Activated naive CD4-positive, alpha-beta T cell treated with anti-CD3 and anti-CD28 coated beads, Interleukin-2, amount 50 U/mL, for 16 hours (primary cell): Measurements from ENCODE around the gene SLC25A21.
"Not testable (repeated sequence)": the region's sequence is repeated elsewhere in the genome, so short reads cannot be mapped to it uniquely, and the experiment has no call there.

Source experiments
- DNase-seq: peaks from one replicate; pipeline ENCODE4 v3.0.0-alpha.2; 2020

The SLC25A21 gene

DNA sequence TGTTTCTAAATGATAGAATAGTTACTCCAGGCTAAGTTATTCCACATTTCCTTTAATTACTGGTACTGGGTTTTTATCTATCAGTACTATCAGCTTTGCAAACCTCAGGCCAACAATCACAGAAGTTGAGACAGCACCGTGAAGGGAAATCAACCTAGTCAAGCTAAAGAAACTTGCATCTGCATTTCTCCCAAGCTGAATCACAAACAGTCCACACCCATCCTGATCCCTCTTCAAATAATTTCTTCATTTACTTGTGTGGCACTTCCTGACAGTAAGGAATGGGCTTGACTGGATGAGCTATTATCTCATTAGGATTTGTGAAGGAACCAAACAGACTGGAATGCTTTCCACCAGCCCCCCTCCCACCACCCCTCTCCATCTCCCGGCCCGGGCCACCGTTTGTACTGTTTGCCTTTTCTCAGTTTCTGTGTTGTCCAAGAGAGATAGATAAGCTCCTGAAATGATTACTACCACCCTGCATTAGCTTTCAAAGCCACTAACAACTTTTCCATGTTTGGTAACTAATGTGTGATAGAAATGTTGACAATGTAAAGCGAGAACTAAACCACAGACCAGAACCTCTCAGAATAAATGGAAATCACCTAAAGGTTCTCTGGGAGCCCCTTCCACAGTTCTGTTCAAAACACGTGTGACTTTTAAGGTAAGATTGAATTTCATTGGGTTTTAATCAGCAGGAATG is 236.3 kb downstream of the SLC25A21 start:
- DNase-seq: no peak

GRCh38 chr14:36934304-36934703 is 238.1 kb downstream of the SLC25A21 start:
- DNase-seq: no peak

DNA sequence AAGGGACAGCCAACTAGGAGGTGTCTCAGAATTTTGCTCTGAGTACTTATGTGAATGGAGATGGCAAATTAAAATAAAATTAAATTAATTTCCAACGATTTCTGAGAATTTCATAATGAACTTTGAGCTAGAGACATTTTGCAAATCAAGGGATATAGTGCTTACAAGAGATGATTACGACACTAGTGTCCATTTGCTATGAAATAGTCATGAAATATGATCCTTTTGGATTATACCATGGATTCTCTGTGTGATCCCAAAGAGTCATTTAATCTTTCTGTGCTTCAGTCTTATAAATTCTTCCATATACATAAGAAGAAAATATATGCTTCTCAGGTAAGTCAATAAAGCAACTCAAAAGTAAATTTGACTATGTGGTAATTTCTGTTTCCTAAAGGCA is 240.6 kb downstream of the SLC25A21 start:
- DNase-seq: no peak

DNA sequence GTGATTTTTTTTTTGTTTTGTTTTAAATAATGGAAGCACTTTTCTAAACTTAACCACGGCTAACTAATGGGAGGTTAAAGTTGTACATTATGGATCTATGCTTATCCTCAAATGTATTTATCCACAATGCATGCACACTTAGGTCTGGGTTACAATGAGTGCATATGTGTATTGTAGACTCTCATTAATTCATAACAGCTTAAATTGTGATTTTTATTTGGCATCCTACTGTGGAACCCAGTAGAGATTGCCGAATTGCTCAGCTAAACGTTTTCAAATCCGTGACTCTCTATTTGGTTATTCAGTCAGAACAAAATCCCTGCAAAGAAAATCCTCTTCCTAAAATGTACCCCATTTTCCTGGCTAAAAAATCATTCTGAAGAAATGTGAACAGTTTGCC is 244.0 kb downstream of the SLC25A21 start:
- DNase-seq: no peak

- DNase-seq: no peak
These were observed 247.3 kb downstream of the SLC25A21 start for GRCh38 chr14:36925094-36925493.

GRCh38 chr14:36916668-36917067 is 255.7 kb downstream of the SLC25A21 start:
- DNase-seq: no peak

GRCh38 chr14:36915081-36915480 is 257.3 kb downstream of the SLC25A21 start:
- DNase-seq: no peak

- no peak for DNase-seq
These were observed 261.8 kb downstream of the SLC25A21 start for GRCh38 chr14:36910578-36910977.

DNA sequence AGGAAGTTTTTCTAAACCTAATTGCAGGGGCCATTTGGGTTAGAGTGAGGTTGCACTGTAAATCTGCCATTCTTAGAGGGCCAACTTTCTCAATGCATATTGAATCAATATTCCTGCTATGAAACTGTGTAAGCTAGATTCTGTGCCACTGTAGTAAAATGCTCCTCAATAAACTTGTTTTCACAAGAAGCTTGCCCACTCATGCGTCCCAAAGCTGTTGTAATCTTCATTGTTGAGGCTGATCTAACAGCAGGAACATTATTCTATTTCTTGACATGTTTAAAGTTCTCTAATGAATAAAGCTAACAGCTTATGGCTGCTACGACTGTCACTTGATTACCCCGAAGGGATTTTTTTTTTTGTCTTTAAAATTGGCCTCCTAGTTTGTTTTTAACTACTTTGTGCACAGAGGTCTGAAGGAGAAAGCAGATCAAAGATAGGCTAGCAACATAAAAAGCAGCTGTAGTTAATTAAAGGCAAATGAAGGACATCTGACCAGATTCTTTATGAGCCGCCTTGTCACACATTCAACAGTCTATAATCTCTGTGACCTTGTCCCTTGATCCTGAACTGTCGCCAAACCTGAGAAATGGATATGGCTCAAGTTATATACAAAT is 267.0 kb downstream of the SLC25A21 start:
- DNase-seq: no peak

DNA sequence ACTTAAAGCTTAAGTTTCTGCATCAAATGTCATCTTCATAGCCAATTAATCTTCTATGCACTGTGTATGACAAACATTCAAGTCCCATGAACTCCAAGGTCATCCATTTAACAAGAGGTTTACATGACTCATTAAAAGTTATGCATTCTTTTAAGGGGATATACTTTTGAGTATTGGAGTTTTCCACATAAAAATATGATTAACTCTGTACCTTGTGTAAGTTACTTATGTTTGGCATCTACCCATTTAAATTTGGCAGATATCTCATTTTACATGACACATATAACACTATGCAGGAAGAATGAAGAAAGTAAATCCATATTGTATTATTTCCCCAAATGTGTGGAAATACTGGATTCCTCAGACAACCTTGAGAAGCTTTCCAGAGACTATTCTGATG is 270.5 kb downstream of the SLC25A21 start:
- DNase-seq: no peak

GRCh38 chr14:36900846-36901245 is 271.6 kb downstream of the SLC25A21 start:
- DNase-seq: no peak

DNA sequence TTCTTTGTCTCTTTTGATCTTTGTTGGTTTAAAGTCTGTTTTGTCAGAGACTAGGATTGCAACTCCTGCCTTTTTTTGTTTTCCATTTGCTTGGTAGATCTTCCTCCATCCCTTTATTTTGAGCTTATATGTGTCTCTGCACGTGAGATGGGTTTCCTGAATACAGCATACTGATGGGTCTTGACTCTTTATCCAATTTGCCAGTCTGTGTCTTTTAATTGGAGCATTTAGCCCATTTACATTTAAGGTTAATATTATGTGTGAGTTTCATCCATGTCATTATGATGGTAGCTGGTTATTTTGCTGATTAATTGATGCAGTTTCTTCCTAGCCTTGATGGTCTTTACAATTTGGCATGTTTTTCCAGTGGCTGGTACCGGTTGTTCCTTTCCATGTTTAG is 276.1 kb downstream of the SLC25A21 start:
- not testable (repeated sequence) for DNase-seq

DNA sequence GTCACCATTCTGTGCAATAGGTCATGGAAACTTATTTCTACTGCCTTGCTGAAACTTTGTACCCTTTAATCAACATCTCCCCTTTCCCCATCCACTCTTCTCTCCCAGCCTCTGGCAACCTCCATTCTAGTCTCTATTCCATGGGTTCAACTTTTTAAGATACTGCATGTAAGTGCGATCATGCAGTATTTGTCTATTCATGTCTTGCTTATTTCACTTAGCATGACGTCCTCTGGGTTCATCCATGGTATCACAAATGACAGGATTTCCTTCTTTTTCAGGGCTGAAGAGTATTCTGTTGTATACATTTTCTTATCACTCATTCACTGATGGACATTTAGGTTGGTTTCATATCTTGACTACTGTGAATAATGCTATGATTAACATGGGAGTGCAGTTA is 288.4 kb downstream of the SLC25A21 start:
- DNase-seq: no peak

GRCh38 chr14:36880276-36880675 is 292.1 kb downstream of the SLC25A21 start:
- DNase-seq: no peak

- no peak for DNase-seq
These were observed 292.8 kb downstream of the SLC25A21 start for GRCh38 chr14:36879558-36879957.

- DNase-seq: no peak
These were observed 297.8 kb downstream of the SLC25A21 start for GRCh38 chr14:36874396-36875138.

DNA sequence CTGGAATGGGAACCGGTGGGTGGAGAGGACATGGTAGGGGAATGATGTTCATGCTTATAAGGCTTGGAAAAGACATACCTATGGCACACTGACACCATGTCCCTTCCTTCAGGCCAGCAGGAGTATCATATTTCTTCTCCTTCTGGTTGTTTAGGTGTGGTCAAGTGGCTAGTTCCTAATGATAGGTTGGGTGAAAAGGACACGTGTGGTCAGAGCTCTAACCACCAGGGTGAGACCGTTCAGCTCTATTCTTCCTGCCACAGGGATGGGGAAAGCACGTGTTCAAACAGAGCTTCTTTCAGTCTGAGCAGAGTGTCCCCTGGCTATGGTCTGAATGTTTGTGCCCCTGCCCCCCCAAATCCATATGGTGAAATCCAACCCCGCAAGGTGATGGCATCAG is 301.6 kb downstream of the SLC25A21 start:
- DNase-seq: no peak

GRCh38 chr14:36869125-36869524 is 303.3 kb downstream of the SLC25A21 start:
- DNase-seq: no peak

DNA sequence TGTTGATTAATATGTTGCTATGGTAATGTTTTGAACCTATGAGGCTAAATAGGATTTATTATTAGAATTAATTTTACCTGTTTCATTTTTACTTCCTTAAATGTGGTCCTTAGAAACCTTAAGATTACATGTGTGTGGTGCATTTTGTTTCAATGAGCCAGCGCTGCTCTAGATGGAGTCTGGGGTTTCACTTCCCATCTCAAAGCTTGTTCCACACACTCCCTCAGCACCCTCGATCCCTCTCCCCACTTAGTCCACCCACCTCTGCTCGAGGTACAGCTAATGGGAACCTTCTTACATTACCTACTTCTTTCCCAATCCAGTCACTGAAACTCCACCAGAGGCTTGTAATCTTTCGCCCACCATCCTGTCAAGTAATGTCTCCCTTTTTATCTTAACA is 305.5 kb downstream of the SLC25A21 start:
- no peak for DNase-seq

DNA sequence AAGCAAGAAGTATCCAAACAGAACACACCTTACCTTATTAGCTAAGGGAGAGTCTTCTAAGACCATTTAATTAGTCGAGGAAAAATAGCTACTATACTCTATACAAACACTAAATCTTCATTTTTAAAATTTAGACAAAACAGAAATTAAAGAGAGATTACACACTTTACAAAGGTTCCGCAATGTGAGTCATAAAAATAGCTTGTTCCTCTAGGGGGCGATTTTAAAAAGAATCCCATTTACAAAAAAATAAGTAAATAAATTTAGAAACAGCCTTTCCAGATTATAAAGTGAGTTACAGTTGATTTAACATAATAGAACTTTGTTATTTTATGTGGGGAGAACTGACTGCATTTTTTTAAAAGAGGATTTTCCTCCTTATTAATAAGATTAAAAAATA is 309.1 kb downstream of the SLC25A21 start:
- DNase-seq: no peak

GRCh38 chr14:36862237-36862636 is 310.2 kb downstream of the SLC25A21 start:
- not testable (repeated sequence) for DNase-seq

DNA sequence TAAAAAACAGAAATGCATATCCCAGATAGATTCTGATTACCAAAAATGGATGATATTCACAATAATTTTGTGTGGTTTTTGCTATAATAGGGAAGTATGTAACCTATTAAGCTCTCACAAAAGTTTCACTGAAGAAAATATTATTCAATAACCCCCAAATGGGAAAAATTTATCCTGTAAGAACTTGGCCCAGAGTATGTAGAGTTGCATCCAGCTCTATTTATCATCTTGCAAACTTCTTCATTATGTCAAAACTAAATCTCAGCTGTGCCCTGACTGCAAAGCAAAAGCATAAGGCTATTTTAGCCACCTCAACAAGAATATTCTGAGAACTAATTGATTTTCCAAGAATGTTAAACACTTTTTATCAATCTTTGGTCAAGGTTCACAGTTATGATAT is 311.6 kb downstream of the SLC25A21 start:
- DNase-seq: no peak

- no peak for DNase-seq
These were observed 313.3 kb downstream of the SLC25A21 start for GRCh38 chr14:36859119-36859518.

DNA sequence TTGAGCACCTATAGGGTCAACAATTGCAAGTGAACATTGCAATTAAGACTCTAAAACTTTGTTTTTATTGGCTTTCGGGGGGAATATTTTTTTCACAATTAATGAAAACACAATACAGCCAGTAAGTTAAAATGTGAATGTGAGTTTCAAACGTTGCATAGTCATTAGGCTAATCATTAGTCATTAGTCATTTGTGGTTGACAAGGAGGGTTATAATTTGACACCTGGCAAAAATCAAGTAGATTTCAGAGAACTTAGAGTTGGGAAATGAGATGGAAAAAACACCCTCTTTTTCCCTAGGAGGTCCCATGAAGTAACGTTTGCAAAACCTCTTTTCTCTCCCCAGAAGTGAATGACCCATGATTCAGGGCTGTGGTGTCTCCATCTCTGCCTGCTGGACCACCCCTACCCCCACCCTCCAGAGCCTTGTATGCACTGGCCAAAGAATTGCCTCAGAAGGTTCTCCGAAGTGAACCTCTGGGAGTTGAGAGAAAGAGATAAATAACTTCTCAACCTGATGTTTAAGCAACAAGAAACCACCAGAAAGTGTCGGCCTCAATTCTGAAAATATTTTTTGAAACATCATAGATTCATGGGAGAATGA is 314.5 kb downstream of the SLC25A21 start:
- DNase-seq: no peak
